SU-DHL-6 (cell line): ENCODE measurements around the gene ZNF726.
"Not testable (repeated sequence)": the region's sequence is repeated elsewhere in the genome, so short reads cannot be mapped to it uniquely, and the experiment has no call there.

Experiments used
- CTCF ChIP-seq: fragments of 200-600 bp; sonication (generic); IDR thresholded peaks from one replicate; pipeline ENCODE4 v1.5.1; 2017; ENCODE audit warnings: antibody characterized with exemption, mild to moderate bottlenecking, low read length, moderate library complexity; ENCODE audit not compliant: insufficient read depth, poor library complexity, severe bottlenecking
- EZH2phosphoT487 ChIP-seq: fragments of 200-600 bp; sonication (generic), shearing (Covaris generic); conservative IDR thresholded peaks from 2 replicates; pipeline ENCODE4 v1.6.1; 2018; ENCODE audit warnings: mild to moderate bottlenecking, antibody characterized with exemption, low read length, moderate library complexity, mixed read lengths

DNA sequence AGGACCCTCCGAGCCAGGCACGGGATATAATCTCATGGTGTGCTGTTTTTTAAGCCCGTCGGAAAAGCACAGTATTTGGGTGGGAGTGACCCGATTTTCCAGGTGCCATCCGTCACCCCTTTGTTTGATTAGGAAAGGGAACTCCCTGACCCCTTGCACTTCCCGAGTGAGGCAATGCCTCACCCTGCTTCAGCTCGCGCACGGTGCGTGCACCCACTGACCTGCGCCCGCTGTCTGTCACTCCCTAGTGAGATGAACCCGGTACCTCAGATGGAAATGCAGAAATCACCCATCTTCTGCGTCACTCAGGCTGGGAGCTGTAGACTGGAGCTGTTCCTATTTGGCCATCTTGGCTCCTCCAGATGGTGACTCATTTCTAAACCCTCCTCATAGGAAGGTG lies 18.6 kb upstream of the ZNF726 start:
- TF ChIP-seq CTCF, EZH2phosphoT487: not testable (repeated sequence)
